GM19397 (cell line): ENCODE data around the gene RARB.

Experiments
- ATAC-seq: cut with Tn5 transposase; IDR thresholded peaks from one replicate; pipeline ENCODE4 v1.9.1; 2021; ENCODE audit warnings: mild to moderate bottlenecking, moderate library complexity; ENCODE audit not compliant: unreplicated experiment

RARB gene

DNA sequence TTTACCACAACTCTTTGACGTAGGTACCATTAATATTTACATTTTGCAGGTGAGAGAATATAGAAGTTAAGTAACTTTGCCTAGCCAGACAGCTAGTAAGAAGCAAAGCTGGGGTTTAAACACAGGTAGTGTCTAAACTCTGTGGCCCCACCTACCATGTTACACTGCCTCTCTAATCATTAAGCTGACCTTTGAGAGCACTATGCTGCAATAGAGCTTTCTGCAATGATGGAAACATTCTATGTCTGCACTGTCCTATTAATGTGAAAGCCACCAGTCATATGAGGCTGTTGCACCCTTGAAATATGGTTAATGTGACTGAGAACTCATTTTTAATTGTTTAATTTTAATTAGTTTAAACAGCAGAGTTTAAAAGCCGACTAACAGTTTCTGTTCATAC, 6.3 kb upstream of the RARB start:
- ATAC-seq, result no peak

DNA sequence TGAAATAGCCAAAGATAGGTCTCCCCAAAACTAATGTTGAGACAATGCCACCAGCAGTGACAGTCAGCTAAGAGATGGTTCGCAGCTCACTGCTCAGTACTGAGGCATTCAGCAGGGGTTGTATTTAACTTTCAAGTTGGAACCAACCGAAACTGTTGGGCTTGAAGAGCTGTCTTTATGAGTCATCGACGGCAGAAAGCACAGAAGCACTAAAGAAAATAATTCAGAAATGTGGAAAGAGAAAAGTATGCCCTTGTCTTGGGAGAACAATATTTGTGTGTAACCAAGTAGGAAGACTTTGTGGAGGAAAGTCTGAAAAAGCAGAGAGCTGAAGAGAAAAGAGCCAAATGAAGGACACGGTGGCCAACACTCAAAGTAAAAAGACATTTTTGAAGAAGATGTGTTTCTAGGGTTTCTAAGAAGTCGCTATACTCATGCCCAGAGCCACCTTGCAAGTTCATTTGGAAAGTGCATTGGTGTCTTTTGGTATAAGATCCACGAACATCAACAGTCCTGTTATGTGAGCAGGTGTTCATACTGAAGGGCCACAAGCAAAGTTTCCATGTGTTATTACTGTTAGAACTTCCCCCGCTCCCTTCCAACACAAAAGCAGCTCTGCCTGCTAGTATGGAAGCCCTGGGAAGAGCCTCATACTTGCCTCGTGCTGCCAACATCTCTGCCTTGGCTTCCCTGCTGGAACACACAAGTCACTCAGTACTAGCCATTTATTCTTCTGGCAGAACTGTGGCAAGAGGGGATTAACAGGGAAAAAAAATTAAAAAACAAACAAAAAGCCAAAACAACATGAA, 4.1 kb upstream of the RARB start:
- ATAC-seq, result no peak

DNA sequence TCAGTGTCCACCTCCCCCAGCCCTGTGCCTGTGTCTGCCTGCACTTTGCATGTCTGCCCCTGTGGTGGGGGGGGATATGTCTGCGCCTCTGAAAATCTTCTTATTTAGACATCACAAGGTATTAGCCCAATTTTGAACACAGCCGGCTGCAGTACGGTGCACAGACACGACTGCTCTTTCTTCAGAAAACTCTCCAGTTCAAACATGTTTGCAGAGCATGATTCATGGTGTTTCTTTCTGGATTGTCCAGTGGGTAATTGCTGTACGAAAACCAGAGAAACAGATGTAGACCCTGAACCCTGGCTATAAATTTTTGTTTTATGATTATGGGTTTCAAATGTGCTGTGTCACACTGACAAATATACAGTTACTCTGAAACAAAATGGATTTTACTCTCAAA, 3.4 kb upstream of the RARB start:
- ATAC-seq, result no peak

DNA sequence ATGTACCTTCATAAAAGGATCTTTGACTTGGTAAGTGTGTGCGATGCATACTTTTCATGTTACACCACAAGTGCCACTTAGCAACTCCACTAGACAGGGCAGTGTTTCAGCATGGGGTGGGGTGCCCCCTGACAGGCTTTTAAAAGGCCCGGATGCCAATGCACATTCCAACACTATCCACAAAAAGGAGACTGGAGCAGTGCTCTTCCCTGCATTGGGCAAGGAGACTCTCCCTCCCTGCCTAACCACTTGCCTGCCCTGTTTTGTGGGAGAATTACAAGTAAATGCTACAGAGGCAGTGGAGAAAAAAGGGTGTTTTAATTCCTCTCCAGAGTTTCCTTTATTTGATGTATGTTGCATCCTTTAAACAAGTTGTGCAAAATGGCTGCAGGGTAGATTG, 1.7 kb upstream of the RARB start:
- no peak for ATAC-seq

DNA sequence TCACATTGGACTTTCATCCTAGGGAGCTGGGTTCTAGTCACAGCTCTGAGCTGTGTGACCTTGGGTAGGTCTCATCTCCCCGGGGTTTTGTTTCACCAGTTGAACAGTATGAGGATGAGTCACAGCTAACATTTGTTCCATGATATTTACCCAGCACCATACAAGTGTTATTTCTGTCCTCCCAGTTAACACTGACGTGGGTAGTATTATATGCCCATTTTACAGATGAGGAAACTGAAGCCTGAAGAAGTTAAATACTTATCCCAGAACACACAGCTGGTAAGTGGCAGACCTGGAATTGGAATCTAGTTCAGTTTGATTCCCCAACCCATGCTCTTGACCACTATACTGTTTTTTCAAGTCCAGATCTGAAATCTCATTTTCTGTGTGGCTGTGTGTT, 908 bp upstream of the RARB start:
- ATAC-seq, result no peak

DNA sequence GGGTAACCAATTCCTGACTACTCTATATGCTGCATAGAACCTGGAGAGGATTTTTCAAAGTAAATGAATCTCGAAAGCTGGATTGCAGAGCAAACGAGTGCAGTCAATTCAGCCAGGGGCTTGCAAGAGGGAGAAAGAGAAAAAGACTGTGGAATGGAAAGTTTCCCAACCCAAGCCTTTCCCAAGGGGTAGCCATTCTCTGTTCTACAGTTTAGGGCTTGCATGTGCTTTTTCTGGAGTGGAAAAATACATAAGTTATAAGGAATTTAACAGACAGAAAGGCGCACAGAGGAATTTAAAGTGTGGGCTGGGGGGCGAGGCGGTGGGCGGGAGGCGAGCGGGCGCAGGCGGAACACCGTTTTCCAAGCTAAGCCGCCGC, 511 bp upstream of the RARB start:
- ATAC-seq, result no peak

DNA sequence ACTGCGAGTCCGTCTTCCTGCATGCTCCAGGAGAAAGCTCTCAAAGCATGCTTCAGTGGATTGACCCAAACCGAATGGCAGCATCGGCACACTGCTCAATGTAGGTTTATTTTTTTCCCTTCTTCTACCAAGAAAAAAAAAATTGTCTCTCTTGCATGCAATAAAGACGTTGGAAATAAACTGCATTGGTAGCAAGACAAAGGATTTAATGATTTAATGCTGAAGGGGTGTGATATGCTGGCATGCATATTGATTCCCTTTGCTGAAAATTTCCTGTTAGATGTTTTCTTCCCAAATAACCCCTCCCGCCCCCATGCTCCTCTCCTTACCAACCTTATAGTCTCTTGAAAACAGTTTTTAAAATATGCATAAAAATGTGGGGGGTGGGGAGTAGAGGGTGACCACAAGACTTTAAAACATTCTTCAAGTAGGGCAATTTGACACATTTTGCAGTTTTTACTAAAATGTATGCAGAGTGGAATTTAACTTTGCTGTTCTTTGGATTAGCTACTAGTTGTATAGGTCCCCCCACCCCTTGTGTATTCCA, 799 bp downstream of the RARB start:
- no peak for ATAC-seq

DNA sequence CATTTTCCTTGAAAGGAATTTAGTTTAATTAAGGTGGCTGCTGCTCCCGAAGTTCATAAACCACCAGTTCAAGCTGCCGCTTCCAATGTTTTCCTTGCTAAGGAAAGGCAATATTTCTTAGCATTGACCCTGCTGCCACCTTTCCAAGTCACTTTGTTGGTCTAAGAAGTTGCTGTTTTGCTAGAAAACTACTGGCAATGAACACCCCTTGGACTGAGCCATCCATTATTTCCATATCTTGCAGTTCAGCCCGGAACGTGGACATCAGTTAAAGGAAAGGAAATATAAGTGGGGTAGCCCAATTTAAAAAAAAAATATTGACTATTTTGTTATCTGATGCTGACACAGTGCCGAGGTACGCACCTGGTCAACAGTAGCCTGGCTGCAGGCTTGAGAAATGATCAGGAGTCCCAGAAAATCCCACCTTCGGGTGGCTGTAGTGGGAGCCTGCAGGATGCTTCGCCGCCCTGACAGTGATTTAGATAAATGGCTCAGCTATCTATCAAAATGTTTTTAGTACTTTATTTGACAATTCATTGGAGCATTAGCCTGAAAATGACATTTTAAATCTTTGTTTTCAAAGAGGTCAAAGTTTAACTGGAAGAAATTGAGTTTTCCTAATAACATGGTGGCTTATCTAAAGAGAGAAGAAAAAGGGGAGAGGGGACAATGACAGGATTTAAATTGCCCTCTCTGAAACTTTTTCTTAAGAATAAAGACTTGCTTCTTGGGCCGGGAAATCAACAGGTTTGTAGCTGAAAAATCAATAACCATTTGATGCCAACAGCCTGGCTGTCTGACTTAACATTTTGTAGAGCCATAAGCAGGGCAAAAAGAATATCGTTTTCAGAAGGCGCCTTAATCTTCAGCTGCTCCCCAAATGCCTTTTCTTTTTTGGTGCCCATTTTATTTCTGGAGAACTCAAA, 1.6 kb downstream of the RARB start:
- no peak for ATAC-seq

DNA sequence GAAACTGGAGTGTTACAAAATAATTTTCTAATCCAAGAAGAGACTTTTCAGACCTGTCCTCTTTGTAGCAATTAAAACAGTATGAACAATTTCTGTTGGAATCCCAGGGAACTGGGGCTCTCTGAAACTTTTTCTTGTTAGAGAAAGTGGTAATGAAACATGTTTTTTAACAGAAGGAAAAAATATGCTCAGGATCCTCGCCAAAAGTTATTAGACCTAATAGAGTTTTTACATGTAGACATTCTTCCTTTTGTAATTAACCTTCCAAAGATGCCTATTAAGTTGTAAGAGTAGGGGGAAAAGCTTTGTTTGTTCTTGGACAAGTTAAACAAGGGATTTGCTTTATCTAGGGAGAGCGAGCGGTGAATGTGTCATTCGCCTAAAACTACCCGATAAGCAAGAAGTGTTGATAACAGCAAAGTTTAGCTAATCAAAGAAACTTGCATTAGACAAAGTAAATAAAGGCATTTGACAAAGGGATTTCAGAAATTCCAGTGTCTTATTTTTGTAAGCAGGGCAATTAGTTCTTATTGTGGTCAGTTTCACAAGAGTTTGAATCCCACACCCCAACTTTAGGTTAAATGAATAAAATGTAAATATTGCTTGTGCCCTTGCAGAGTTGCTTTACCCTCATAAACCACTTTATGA, 2.3 kb downstream of the RARB start:
- no peak for ATAC-seq

DNA sequence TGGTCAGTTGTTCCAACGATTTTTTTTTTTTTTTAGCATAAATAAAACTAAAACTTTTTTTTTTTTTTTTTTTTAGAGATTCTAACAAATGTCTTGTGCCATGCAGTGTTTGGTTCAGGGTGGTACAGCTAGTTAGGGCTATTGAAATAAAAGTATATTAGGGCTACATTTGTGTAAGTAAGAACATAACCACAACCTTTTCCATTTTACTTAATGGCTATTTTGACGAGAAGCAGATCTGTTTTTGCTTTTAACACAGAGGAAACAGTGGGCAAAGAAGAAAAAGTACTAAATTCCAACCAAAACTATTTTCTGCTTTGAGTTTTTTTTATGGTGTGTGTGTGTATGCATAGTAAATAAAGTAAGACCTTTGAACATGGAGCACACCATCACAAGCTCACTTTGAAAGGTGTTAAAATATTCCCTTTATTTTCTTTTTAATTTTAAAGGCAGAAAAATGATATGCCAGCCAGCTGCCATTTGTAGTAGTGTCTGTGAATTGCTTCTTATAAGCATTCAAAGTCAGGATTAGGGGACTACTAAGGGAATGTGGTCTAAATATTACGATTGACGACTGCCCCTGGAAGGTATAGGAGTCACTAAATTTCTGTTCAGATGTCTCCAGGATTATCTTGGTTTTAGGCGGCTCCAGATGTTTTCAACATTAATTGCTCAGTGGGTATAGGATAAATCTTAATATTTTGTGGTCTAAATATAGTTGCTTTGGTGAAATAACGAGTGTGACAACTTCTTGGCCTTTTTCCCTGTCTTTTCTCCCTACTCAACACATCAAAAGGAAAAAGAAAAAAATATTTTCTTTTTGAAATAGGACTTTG, 3.1 kb downstream of the RARB start:
- ATAC-seq, result no peak

DNA sequence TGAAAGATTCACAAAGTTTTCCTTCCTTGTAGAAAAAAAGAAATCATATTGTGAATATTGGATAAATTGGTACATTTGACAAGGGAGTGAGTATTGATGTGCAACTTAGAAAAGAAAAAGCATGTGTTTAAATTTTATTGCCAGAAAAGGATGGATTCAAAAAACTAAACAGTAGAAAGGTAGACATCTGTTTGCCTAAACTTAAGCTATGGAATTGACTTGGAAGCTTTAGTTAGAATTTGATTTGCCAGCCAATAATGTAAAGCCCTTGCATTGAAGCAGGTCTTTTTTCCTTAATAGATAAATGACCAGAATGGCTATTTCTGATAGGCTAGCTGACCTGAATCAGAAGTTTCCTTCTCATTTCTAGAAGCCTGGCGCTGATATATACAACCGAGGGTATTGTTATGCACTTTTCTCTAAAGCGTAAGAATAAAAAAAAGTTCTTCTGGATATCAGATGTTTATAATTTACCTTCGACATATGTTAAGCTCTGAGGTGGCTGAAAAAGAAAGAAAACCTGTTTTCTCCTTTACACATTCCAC, 4.2 kb downstream of the RARB start:
- no peak for ATAC-seq

DNA sequence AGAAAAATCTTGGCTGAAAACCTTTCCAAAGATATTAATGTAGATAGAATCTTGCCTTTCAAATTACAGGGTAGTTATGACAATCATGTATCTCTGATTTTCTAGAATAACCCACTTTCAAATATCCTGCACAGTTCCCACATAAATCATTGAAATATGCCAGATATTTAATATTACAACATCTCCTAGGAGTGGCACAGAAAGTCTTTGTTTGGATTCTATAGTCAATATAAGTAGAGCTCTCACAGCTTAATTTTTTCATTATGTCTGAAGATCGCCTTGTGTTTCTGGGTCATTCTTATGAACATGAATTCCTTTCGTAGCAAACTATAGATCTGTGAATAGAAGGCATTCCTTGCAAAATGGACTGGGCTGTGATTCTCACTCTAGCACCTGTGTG, 5.0 kb downstream of the RARB start:
- ATAC-seq, result no peak

DNA sequence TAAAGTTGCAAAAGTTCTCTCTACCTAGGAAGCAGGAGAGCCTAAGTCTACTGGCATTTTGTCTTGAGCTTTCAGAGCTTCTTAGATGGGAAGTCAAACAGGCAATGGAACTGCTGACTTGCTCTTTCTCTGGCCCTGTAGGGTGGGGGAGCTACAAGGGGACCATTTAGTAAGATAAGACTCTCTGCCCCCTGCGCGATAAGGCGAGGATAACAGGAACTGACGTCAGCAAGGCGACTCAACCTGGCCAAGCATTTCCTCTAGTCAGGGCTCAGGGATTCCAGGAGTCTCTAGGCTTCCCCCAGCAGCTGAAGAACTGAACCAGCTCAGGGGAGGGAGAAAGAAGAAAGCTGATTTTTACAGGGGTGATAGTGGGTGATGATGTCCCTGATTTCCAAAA, 5.8 kb downstream of the RARB start:
- ATAC-seq, result no peak

DNA sequence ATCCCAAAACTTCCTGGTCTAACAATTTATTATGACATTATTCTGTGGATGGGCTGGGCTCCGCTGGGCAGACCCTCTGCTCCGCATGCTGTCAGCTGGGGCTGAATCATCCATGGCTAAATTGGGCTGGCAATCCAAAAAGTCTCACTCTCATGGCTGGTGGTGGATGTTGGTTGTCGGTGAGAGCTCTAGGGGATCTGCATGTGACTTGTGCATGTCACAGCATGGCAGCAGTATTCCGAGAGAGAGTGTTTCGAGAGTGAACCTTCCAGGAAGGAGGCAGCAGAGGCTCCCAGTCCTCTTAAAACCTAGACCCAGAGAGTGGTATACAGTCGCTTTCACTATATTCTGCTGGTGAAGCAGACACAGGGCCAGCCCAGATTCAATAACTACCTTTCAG, 9.9 kb downstream of the RARB start:
- ATAC-seq, result no peak

DNA sequence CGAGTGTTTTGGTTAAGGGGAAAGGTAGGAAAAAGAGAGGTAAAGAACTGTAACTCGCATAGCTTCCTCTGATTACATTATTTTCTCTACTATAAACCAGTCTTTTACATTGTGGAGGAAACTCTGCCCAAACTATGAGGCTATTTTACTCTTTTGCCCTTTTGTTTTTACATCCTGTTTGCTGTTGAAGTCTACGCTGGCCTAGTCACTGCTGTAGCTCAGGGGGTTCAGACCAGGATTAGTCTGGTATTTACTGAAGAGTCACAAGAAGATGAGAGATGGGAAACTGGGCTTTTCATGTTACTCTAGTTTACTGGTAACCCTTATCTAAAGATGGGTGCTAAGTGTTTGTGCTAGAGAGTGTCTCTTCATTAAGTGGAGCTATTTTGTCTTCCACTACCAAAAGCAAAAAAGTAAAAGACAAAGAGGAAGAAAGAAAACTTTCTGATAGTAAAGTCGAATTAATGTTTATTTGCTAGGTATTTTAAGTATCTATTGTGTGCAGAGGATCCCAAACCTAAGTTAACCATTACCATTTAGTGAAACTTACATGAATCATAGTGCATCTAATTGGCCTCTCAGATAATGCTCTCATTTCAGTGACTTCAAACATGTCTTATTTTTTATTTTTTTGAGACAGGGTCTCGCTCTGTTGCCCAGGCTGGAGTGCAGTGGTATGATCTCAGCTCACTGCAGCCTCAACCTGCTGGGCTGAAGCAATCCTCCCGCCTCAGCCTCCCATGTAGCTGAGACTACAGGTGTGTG, 10.9 kb downstream of the RARB start:
- no peak for ATAC-seq

DNA sequence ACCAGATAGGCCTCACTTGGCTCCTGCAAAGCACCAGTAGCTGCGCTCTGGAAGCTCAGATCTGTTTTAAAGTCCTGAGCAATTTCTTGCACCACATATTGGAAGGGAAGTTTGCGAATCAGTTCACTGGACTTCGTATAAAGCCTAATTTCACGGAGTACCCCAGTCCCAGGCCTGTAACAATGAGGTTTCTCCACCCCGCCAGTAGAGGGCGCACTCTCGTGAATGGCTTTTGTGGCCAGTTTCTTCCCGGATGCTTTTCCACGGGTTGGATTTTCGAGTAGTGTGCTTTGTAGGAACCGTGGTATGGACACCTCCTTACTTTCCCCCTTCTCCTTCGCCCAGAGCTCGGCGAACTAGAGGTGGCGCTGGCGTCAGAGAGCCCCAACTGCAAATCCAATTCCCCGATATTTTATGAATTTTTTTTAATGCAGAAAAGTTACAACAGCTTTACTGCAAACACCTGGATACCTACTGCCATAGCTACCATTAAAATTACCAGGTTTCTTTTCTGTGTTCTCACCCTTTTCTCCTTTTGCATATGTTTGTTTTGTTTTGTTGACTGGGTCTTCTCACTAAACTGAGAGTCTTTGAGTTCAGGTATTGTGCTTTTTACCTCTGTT, 13.3 kb downstream of the RARB start:
- ATAC-seq, result no peak

DNA sequence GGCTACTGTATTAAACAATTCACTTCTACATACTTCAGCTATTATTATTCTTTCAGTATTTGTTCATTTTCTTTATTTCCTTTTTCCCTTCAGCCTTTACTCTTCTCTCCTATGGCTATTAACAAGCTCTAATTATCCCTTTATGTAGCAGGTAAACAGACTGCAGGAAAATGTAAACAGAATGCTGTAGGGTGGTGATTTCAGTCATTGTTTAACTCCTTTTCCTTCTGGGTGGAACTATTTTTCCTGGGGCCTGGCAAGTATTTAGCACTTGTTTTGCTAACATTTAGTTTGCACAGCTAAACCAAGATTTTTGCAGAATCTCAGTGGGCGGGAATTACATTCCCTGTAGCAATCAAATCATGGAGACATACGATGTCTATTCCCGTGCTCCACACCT, 14.4 kb downstream of the RARB start:
- ATAC-seq, result no peak

DNA sequence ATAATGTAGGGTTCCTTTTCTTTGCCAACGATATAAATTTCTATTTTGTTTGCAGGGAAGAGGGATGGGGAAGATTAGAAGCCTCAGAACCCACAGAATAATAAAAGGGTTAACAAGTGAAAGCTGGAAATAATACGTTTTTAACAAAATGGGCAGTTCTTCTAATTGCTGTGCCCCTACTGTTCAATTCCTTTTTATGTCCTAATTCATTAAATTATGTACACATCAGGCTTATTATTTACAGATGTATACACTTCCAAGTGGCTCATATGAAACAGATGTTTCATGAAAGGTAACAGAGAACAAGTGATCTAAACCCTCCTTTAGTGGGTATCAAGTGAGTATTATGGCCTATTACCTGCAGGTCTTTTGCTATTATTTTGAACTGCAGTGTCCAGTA, 16.2 kb downstream of the RARB start:
- no peak for ATAC-seq

DNA sequence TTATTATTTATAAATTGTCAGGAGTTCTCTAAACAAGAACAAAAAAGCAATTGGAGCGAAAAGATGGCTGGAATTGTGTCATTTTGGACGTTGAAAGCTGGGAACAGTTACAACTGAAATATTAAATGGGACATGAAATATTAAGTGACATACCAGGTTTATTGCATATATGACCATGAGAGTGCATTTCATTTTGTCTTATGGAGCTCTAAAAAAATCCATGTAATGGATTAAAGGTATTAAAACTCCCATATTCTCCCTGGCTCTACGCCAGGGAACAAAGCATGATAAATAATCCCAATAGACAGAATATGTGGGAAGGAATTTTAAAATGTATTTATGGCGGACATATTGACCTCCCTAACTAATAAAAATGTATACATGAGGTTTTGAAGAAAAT, 17.7 kb downstream of the RARB start:
- ATAC-seq, result no peak
